Fibroblast of the aortic adventitia (primary cell): Measurements from ENCODE around the gene CGB3. TPM values are rescaled to one million over a fixed set of nuclear protein-coding genes. Genes with fewer than 3 reads are reported as not detected.
"Not testable (repeated sequence)": the region's sequence is repeated elsewhere in the genome, so short reads cannot be mapped to it uniquely, and the experiment has no call there.

Experiments used
- DNase-seq: peaks from one replicate; pipeline ENCODE4 v3.0.0-alpha.2; 2010; ENCODE audit warnings: low read depth
- H3K4me3 ChIP-seq: 2 replicates; pipeline ENCODE4 v1.5.1; 2011; ENCODE audit warnings: low read depth, mild to moderate bottlenecking, control low read depth, low read length, moderate library complexity
- total RNA-seq: library from RNA; depleted of rRNA; stranded (reverse); fragments of >200 nt; gene quantifications from 2 replicates; pipeline ENCODE4 v1.2.3, GENCODE V29; 2012; ENCODE audit warnings: low replicate concordance
- TF ChIP-seq, protein P1 (sequence below): IDR thresholded peaks from 2 replicates; pipeline ENCODE4 v1.5.1; 2011; ENCODE audit warnings: mild to moderate bottlenecking, low read length, control low read depth, inconsistent platforms; ENCODE audit not compliant: insufficient read depth

CGB3 gene
- total RNA-seq, 1 donor: not detected

DNA sequence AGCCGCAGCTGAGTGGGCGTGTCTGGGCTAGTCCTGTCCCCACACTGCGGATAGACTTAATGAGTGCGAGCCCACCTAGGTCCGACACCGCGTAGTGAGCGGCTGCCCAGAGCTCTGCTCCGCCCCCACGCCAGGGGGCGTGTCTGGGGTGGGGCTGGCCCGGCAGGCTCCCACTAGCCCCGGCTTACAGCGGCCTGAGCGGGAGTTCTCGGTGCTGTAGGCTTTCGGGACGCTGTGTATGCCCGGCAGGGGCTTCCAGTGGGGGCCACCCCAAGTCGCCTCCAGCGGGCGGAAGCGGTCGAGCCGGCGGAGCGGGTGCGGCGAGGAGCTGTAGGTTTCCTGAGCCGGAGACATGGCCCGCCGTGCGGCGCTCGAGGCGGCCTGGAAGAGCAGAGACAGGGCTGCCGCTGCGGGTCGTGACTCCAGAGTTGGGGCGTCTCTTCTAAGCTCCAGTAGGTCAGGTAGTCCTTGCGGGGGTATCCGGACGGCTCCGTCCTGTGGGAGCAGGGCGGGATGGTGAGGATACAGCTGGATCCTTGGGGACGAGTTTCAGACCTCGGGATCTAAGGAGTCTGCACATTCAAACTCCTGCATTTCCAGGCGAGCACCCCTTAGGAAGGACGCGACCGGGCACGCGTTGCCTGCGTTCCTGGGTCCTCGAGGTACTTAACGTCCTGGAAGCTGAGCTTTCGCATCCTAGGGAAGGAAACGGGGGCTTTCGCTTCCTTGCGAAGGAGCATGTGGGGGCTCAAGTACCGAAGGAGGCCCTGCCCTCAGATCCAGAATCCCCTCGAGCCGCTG lies 32.2 kb upstream of the CGB3 start:
- H3K4me3 ChIP-seq: peak overlapping the region; percentile 66
- DNase-seq: peak; percentile 33
- TF ChIP-seq, protein P1, sequence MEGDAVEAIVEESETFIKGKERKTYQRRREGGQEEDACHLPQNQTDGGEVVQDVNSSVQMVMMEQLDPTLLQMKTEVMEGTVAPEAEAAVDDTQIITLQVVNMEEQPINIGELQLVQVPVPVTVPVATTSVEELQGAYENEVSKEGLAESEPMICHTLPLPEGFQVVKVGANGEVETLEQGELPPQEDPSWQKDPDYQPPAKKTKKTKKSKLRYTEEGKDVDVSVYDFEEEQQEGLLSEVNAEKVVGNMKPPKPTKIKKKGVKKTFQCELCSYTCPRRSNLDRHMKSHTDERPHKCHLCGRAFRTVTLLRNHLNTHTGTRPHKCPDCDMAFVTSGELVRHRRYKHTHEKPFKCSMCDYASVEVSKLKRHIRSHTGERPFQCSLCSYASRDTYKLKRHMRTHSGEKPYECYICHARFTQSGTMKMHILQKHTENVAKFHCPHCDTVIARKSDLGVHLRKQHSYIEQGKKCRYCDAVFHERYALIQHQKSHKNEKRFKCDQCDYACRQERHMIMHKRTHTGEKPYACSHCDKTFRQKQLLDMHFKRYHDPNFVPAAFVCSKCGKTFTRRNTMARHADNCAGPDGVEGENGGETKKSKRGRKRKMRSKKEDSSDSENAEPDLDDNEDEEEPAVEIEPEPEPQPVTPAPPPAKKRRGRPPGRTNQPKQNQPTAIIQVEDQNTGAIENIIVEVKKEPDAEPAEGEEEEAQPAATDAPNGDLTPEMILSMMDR: peak; percentile 31

DNA sequence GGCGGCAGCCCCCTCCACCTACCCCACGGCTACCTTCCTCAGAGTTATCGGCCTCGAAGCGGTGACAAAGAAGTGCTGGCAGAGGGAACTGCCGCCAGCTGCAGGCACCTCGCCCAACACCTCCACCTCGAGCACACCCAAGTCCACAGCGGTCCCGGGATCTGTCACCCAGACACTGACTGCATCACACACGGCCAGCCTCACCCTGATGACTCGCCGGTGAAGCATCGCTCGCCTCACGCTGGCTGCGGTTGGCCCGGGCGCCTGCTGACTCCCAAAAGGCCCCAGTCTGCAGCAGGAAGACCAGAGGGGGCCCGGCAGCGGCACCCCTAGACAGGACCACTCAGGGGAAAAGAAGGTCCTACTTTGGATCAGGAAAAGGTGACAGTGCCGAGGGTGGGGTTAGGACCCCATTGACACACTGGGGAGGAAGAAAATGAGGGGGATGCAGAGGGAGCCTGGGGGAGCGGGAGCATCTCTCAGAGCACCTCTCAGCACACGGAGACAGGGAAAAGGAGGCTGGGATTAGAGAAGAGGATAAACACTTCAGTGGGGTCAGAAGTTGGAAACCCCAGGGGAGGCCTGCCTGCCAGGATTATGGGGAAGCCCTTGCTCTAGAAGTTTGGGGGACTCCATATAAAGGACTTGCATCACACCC lies 26.4 kb upstream of the CGB3 start:
- DNase-seq: peak; percentile 44

DNA sequence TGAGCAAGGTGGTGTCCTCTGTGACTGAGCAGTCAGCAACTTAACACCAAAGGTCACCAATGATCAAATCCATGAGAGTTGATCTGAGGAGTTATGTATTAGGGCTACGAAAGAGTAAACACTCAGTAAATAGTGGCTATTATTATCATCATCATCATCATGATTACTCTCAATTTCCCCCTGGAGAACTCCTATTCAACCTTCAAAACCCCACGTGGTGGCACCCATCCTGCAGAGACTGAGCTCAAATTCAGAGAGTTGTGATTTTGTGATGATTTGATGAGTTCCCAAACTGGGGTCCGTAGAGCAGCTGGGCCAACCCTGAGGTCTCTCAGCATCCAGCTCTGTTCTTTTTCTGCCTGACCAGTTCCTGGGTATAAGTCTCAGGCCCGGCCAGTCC lies 25.7 kb upstream of the CGB3 start:
- not testable (repeated sequence) for H3K4me3 ChIP-seq, DNase-seq

More for the DNA sequence above, 26.4 kb upstream of the CGB3 start:
- H3K4me3 ChIP-seq: not testable (repeated sequence)

DNA sequence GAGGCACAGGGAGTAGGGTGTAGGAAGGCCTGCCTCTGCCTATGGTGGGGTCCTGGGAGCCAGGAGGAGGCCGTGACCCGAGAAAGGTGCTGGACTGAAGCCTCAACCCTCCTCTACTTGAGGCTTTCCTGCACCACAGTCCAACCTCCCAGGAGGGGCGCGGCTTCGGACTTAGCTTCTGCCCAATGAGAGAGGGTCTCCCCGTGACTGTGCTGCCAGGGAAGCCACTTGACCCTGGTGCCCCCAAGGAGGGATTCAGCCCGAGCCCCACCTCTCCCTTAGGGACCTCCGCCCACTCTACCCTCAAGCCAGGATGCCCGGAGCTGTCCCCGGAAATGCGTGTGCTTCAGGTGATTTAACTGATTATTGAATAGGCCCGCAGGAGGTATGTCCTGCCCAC lies 24.9 kb upstream of the CGB3 start, which contains the start of gene CGB8:
Gene CGB8, minus strand, starts transcription at position 101 of the 400 bp plus-strand sequence. CDS start 372 bp downstream, outside the sequence.
- DNase-seq, H3K4me3 ChIP-seq: not testable (repeated sequence)

DNA sequence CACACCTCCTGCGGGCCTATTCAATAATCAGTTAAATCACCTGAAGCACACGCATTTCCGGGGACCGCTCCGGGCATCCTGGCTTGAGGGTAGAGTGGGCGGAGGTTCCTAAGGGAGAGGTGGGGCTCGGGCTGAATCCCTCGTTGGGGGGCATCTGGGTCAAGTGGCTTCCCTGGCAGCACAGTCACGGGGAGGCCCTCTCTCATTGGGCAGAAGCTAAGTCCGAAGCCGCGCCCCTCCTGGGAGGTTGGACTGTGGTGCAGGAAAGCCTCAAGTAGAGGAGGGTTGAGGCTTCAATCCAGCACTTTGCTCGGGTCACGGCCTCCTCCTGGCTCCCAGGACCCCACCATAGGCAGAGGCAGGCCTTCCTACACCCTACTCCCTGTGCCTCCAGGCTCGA lies 19.4 kb upstream of the CGB3 start, which contains the start of gene CGB5:
Gene CGB5, plus strand, starts transcription at position 301 of the 400 bp plus-strand sequence. CDS start 362 bp downstream, outside the sequence.
- DNase-seq, H3K4me3 ChIP-seq: not testable (repeated sequence)

DNA sequence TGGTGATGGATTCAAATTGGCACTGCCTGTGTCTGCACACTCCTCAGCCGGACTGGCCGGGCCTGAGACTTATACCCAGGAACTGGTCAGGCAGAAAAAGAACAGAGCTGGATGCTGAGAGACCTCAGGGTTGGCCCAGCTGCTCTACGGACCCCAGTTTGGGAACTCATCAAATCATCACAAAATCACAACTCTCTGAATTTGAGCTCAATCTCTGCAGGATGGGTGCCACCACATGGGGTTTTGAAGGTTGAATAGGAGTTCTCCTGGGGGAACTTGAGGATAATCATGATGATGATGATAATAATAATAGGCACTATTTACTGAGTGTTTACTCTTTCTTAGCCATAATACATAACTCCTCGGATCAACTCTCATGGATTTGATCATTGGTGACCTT lies 18.5 kb upstream of the CGB3 start:
- not testable (repeated sequence) for H3K4me3 ChIP-seq, DNase-seq

DNA sequence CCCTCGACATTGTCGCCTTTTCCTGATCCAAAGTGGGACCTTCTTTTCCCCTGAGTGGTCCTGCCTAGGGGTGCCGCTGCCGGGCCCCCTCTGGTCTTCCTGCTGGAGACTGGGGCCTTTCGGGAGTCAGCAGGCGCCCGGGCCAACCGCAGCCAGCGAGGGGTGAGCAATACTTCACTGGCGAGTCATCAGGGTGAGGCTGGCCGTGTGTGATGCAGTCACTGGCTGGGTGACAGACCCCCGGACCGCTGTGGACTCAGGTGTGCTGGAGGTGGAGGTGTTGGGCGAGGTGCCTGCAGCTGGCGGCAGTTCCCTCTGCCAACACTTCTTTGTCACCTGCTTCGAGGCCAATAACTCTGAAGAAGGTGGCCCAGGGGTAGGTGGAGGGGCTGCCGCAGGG lies 18.0 kb upstream of the CGB3 start:
- no peak for DNase-seq
- H3K4me3 ChIP-seq: no peak overlapping the region
- TF ChIP-seq, protein P1: no peak

DNA sequence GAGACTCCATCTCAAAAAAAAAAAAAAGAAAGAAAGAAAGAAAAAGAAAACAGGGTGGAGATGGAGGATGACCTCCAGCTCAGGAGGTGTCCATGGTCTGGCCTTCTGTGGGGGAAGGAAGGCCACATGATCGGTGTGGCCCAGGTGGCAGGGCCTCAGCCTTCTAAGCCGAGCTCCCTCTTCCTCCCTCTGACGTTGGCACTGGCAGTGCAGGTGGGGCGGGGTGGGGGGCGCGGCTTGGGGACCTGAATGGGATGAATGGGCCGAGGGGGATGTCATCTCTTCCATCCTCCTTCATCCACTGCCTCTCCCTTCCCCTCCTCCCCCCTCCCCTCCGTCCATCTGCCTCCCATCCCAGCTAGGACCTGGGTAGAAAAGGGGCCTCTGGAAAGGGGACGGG lies 15.6 kb upstream of the CGB3 start:
- not testable (repeated sequence) for DNase-seq, H3K4me3 ChIP-seq

DNA sequence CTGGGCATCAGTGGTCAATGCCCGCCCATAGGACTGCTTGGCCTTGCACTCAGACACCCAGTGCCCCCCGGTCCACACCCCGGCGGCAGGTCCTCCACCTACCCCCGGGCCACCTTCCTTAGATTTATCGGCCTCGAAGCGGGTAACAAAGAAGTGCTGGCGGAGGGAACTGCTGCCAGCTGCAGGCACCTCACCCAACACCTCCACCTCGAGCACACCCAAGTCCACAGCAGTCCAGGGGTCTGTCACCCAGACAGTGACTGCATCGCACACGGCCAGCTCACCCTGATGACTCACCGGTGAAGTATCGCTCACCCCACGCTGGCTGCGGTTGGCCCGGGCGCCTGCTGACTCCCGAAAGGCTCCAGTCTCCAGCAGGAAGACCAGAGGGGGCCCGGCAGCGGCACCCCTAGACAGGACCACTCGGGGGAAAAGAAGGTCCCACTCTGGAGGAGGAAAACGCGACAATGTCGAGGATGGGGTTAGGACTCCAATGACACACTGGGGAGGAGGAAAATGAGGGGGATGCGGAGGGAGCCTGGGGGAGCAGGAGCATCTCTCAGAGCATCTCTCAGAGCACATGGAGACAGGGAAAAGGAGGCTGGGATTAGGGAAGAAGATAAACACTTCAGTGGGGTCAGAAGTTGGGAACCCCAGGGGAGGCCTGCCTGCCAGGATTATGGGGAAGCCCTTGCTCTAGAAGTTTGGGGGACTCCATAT lies 14.6 kb upstream of the CGB3 start:
- peak; percentile 42 for DNase-seq
- not testable (repeated sequence) for H3K4me3 ChIP-seq

DNA sequence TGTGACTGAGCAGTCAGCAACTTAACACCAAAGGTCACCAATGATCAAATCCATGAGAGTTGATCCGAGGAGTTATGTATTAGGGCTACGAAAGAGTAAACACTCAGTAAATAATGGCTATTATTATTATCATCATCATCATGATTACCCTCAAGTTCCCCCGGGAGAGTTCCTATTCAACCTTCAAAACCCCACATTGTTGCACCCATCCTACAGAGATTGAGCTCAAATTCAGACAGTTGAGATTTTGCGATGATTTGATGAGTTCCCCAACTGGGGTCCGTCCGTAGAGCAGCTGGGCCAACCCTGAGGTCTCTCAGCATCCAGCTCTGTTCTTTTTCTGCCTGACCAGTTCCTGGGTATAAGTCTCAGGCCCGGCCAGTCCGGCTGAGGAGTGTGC lies 14.0 kb upstream of the CGB3 start:
- H3K4me3 ChIP-seq, DNase-seq: not testable (repeated sequence)

DNA sequence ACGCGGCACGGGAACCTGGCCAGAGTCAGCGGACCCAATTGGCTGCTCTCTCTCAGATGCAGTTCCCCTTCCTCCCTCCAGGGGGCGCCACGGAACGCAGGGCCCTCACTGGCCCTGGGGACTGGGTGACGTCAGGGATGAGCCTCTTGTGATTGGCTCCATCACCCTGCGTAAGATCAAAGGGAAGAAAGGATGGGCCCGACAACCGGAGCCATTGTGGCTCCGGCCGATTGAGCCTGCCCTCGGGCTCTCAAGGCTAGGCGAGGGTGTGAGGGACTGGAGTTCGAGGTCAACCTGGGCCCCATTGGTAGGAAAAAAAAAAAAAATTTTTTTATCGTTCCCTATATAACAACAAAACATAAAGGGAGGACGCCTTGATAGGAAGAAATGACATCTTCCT lies 12.7 kb upstream of the CGB3 start, which contains the start of gene CGB1:
Gene CGB1, minus strand, starts transcription at position 81 of the 400 bp plus-strand sequence. CDS start 184 bp downstream, outside the sequence.
- DNase-seq, H3K4me3 ChIP-seq: not testable (repeated sequence)
- TF ChIP-seq, protein P1: peak; percentile 52
